Measurements from ENCODE around the gene CAPN5. TPM values are rescaled to one million over a fixed set of nuclear protein-coding genes. Genes with fewer than 3 reads are reported as not detected.

CAPN5 gene
- total RNA-seq, 1 experiment from 2014 or later, result 4.8 TPM

- no peak within 1 kb of the TSS for H3K27ac ChIP-seq
Measured at GRCh38 chr11:77127920-77128691, 61.3 kb downstream of the CAPN5 start, which contains the start of gene MYO7A. Gene MYO7A, plus strand, starts transcription at chr11:77128246. Its CDS starts 2,389 bp downstream, at chr11:77130635.

GRCh38 chr11:77129069-77129841, 62.5 kb downstream of the CAPN5 start:
- no peaks in the 10 kb centered on the region for H3K9me3 ChIP-seq (replicated peaks)
- no peaks in the 10 kb centered on the region for H3K36me3 ChIP-seq
- H3K27ac ChIP-seq, result no peak overlapping the region
- H3K27me3 ChIP-seq, result no peaks in the 10 kb centered on the region
- no peak for DNase-seq
- no peak overlapping the region for H3K4me3 ChIP-seq
- H3K4me1 ChIP-seq, result peaks cover 4% of the 10 kb centered on the region

More at GRCh38 chr11:77127920-77128691, 61.3 kb downstream of the CAPN5 start, which contains the start of gene MYO7A:
- H3K4me1 ChIP-seq, result peaks cover 4% of the 10 kb centered on the region
- H3K36me3 ChIP-seq, result no peaks in the 10 kb centered on the region
- peak within 1 kb of the TSS; percentile 45 for H3K4me3 ChIP-seq
- no peaks in the 10 kb centered on the region for H3K9me3 ChIP-seq (replicated peaks)
- peak; percentile 92 to 93 for DNase-seq
- no peaks in the 10 kb centered on the region for H3K27me3 ChIP-seq

GRCh38 chr11:77129842-77130756, 63.3 kb downstream of the CAPN5 start:
- no peaks in the 10 kb centered on the region for H3K9me3 ChIP-seq (replicated peaks)
- no peaks in the 10 kb centered on the region for H3K27me3 ChIP-seq
- no peaks in the 10 kb centered on the region for H3K36me3 ChIP-seq
- peaks cover 4% of the 10 kb centered on the region for H3K4me1 ChIP-seq
- H3K27ac ChIP-seq, result no peak overlapping the region
- H3K4me3 ChIP-seq, result no peak overlapping the region
- DNase-seq, result no peak

- no peak overlapping the region for H3K27ac ChIP-seq
- peak in 1 of 2 experiments; percentile 28 for DNase-seq
- H3K9me3 ChIP-seq (replicated peaks), result no peaks in the 10 kb centered on the region
- no peak overlapping the region for H3K4me3 ChIP-seq
- H3K27me3 ChIP-seq, result no peaks in the 10 kb centered on the region
- peaks cover 4% of the 10 kb centered on the region for H3K4me1 ChIP-seq
- no peaks in the 10 kb centered on the region for H3K36me3 ChIP-seq
Measured at GRCh38 chr11:77130763-77131513, 64.2 kb downstream of the CAPN5 start.

DNA sequence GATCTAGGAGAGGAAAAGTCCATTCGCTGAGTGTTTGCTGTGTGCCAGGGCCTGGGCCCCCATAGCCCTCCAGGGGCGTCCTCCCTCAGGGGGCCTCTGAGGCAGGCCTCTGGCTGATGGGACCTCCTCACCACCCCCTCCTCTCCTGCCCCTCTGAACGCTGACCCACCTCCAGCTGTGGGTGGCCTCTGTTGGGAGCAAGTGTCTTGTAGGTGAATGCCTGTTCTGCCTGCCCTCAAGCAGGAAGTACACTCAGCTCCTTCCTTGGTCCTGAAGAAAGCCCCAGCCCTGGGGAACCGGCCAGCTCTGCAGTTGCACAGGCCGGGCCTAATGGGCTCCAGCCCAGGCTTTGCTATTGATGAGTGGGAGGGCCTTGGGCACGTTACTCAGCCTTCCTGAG, 64.8 kb downstream of the CAPN5 start:
- Histone ChIP-seq H3K36me3 (no peaks in the 10 kb centered on the region), H3K27ac (no peak overlapping the region), H3K4me3 (no peak overlapping the region), H3K4me1 (peaks cover 4% of the 10 kb centered on the region), H3K9me3 (replicated peaks) (no peaks in the 10 kb centered on the region), H3K27me3 (no peaks in the 10 kb centered on the region)
- no peak for DNase-seq

GRCh38 chr11:77135069-77135468, 68.3 kb downstream of the CAPN5 start:
- H3K4me1 ChIP-seq, result peaks cover 13% of the 10 kb centered on the region
- no peak overlapping the region for H3K4me3 ChIP-seq
- no peaks in the 10 kb centered on the region for H3K9me3 ChIP-seq (replicated peaks)
- DNase-seq, result no peak
- H3K36me3 ChIP-seq, result no peaks in the 10 kb centered on the region
- H3K27me3 ChIP-seq, result no peaks in the 10 kb centered on the region
- no peak overlapping the region for H3K27ac ChIP-seq

DNA sequence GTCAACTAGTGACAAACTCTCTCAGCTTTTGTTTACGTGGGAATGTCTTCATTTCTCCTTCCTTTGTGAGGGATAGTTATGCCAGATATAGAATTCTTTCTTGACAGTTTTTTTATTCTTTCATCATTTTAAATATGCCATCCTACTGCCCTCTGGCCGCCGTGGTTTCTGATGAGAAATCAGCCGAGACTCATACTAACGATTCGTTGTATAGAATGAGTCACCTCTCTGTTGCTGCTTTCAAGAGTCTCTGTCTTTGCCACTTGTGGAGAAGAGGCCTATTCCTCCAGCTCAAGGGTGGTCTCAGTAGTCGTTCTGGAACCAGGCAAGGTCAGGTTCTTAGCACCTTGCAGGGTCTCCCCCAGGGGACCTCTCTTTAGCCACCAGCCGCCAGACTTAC, 69.3 kb downstream of the CAPN5 start:
- no peaks in the 10 kb centered on the region for H3K9me3 ChIP-seq (replicated peaks)
- no peaks in the 10 kb centered on the region for H3K27me3 ChIP-seq
- peaks cover 21% of the 10 kb centered on the region for H3K4me1 ChIP-seq
- no peak overlapping the region for H3K4me3 ChIP-seq
- no peak overlapping the region for H3K27ac ChIP-seq
- no peaks in the 10 kb centered on the region for H3K36me3 ChIP-seq
- DNase-seq, result no peak

DNA sequence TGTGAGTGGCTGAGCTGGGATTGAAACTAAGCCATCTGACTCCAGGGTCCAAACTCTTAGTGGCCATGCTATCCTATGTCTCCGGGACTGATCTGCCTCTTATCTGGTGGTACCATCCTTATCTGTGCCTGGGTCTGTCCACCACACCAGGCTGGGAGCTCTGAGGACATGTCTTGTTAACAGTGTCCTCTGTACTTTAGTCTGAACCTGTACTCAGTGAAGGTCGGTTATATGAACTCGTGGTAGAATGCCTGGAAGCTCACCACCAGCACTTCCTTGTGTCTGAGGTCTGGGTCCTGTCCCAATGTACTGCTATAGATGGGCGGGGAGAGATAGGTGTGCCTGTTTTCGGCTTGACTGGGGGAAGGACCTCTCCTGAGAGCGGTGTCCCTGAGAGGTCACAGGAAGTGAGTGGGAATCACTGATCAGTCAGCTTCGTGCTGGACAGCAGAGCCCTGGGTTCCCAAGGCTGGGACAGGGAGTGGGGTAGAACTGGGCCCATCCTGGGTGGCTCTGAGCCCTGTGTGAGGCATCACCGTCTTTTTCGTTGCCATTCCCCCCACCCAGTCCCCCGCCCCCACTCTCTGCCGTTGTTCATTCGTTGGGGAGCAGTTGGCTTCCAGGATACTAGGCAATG, 70.1 kb downstream of the CAPN5 start:
- H3K4me1 ChIP-seq, result peaks cover 26% of the 10 kb centered on the region
- H3K36me3 ChIP-seq, result no peaks in the 10 kb centered on the region
- H3K9me3 ChIP-seq (replicated peaks), result no peaks in the 10 kb centered on the region
- H3K27ac ChIP-seq, result no peak overlapping the region
- no peaks in the 10 kb centered on the region for H3K27me3 ChIP-seq
- DNase-seq, result no peak
- no peak overlapping the region for H3K4me3 ChIP-seq

- Histone ChIP-seq H3K27me3 (no peaks in the 10 kb centered on the region), H3K36me3 (no peaks in the 10 kb centered on the region)
Measured at GRCh38 chr11:77137421-77137820, 70.7 kb downstream of the CAPN5 start.

DNA sequence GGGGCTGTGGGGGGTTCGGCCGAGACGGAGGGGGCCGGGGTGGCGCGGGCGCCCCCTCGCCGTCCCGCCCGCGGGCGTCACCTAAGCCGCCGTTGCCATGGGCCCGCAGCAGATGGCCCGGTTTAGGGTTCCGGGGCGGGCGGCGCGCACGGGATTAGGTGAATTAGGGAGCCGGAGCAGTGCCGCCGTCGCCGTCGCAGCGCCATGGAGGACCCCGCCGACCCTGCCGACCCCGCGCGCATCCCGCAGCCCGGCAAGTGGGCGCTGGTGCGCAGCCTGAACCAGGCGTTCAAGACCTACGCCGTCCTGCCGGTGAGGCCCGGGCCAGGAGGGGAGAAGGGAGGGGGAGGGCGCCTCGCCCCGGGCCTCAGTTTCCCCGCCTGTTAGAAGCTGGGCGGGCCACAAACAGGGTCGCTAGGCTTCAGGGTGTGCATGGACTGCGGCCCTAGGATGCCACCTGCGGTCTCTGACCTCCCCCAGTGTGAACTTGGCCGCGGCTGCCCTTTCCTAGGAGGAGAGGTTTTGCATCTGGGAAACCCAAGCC, 71.4 kb downstream of the CAPN5 start:
- Histone ChIP-seq H3K27me3 (no peaks in the 10 kb centered on the region), H3K27ac (no peak overlapping the region), H3K36me3 (no peaks in the 10 kb centered on the region), H3K4me1 (peaks cover 28% of the 10 kb centered on the region), H3K9me3 (replicated peaks) (no peaks in the 10 kb centered on the region), H3K4me3 (no peak overlapping the region)
- DNase-seq, result no peak

More at GRCh38 chr11:77137421-77137820, 70.7 kb downstream of the CAPN5 start:
- H3K4me3 ChIP-seq, result no peak overlapping the region
- no peak overlapping the region for H3K27ac ChIP-seq
- H3K4me1 ChIP-seq, result peaks cover 28% of the 10 kb centered on the region
- DNase-seq, result no peak
- H3K9me3 ChIP-seq (replicated peaks), result no peaks in the 10 kb centered on the region

DNA sequence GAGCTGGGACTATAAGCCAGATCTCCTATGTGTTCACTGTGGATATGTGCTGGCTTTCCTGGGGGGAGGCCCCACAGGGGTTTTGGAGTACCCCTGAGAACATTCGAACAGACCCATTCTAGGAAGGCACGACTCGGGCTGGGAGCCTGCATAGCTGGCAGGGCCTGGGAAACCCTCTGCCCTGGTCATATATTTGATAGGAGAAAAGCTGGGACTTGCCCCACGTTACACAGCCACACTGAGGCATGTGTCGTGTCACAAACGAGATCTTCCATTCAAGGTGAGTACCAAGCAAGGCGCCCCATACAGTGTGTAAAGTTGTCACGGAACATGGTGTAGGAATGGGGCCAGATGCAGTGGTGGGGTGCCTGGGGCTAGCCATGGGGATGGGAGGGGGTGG, 72.4 kb downstream of the CAPN5 start:
- DNase-seq, result no peak
- no peaks in the 10 kb centered on the region for H3K9me3 ChIP-seq (replicated peaks)
- peaks cover 28% of the 10 kb centered on the region for H3K4me1 ChIP-seq
- H3K27ac ChIP-seq, result no peak overlapping the region
- no peaks in the 10 kb centered on the region for H3K27me3 ChIP-seq
- no peaks in the 10 kb centered on the region for H3K36me3 ChIP-seq
- H3K4me3 ChIP-seq, result no peak overlapping the region

GRCh38 chr11:77140231-77140851, 73.6 kb downstream of the CAPN5 start:
- Histone ChIP-seq H3K27me3 (no peaks in the 10 kb centered on the region), H3K36me3 (no peaks in the 10 kb centered on the region), H3K9me3 (replicated peaks) (no peaks in the 10 kb centered on the region), H3K4me1 (peaks cover 28% of the 10 kb centered on the region), H3K27ac (peak overlapping the region; percentile 77), H3K4me3 (no peak overlapping the region)
- DNase-seq, result peak; percentile 86 to 90

- Histone ChIP-seq H3K9me3 (replicated peaks) (no peaks in the 10 kb centered on the region), H3K27me3 (no peaks in the 10 kb centered on the region), H3K4me1 (peaks cover 28% of the 10 kb centered on the region), H3K4me3 (no peak overlapping the region), H3K36me3 (no peaks in the 10 kb centered on the region), H3K27ac (peak overlapping the region; percentile 77)
- no peak for DNase-seq
Measured at GRCh38 chr11:77141034-77141433, 74.3 kb downstream of the CAPN5 start.
